ENCODE results near the gene PHF2. TPM values are rescaled to one million over a fixed set of nuclear protein-coding genes. Genes with fewer than 3 reads are reported as not detected.

PHF2 gene
- total and polyA plus RNA-seq, 9 of the 15 experiments (the other 6 are each of a cell fraction or from before 2014, with no cell fraction given): 0.37 to 14.4 (median 8.1) TPM

Small RNA genes lying within 50 kb of the gene (microRNA-seq; reads per million reads assigned to microRNA genes)
- gene MIR548AU (ENCODE audit: borderline microRNAs expressed): not detected

Other genes with a start within 250 kb of the PHF2 start
- gene FAM120A, start 124.9 kb upstream of the PHF2 start, total RNA-seq (2014; rRNA removed): 42.2 and 56.2 TPM in 2 replicates
- 38.9 and 41.0 TPM in 2 replicates for gene FAM120A, start 124.9 kb upstream of the PHF2 start, total RNA-seq (2014; rRNA removed; fragmentation: Illumina TruSeq; extraction: Trizol)
- 59.5 and 62.1 TPM in 2 replicates for gene FAM120A, start 124.9 kb upstream of the PHF2 start, total RNA-seq (2015; rRNA removed; fragmentation: Illumina TruSeq; extraction: Trizol)
- 71.0 and 72.6 TPM in 2 replicates for gene FAM120A, start 124.9 kb upstream of the PHF2 start, total RNA-seq (2021)
- gene FAM120A, start 124.9 kb upstream of the PHF2 start, polyA plus RNA-seq (2011; rRNA removed): 50.4 and 52.3 TPM in 2 replicates
- gene FAM120A, start 124.9 kb upstream of the PHF2 start, polyA plus RNA-seq (2014; fragmentation: Illumina TruSeq; extraction: Trizol): 60.3 and 69.6 TPM in 2 replicates
- gene FAM120A, start 124.9 kb upstream of the PHF2 start, polyA plus RNA-seq (2014; fragmentation: Nextera tagmentation; extraction: Ambion mirVana): 10 to 100 TPM in 1 of 2 experiments, 1 to 10 TPM in 1; 8.7 to 10.3 TPM
- gene FAM120A, start 124.9 kb upstream of the PHF2 start, polyA plus RNA-seq (2014; rRNA removed): 34.4 and 47.6 TPM in 2 replicates
- 41.4 and 44.4 TPM in 2 replicates for gene FAM120AOS, start 123.0 kb upstream of the PHF2 start, total RNA-seq (2014; rRNA removed)
- 39.3 and 42.7 TPM in 2 replicates for gene FAM120AOS, start 123.0 kb upstream of the PHF2 start, total RNA-seq (2014; rRNA removed; fragmentation: Illumina TruSeq; extraction: Trizol)
- 41.7 and 44.3 TPM in 2 replicates for gene FAM120AOS, start 123.0 kb upstream of the PHF2 start, total RNA-seq (2015; rRNA removed; fragmentation: Illumina TruSeq; extraction: Trizol)
- 39.6 and 43.5 TPM in 2 replicates for gene FAM120AOS, start 123.0 kb upstream of the PHF2 start, total RNA-seq (2021)
- 29.6 and 46.1 TPM in 2 replicates for gene FAM120AOS, start 123.0 kb upstream of the PHF2 start, polyA plus RNA-seq (2011; rRNA removed)
- gene FAM120AOS, start 123.0 kb upstream of the PHF2 start, polyA plus RNA-seq (2014; fragmentation: Illumina TruSeq; extraction: Trizol): 40.5 and 53.4 TPM in 2 replicates
- gene FAM120AOS, start 123.0 kb upstream of the PHF2 start, polyA plus RNA-seq (2014; fragmentation: Nextera tagmentation; extraction: Ambion mirVana): 10 to 100 TPM; 18.8 to 19.4 TPM
- 39.3 and 41.5 TPM in 2 replicates for gene FAM120AOS, start 123.0 kb upstream of the PHF2 start, polyA plus RNA-seq (2014; rRNA removed)